RWPE1 (cell line): ENCODE data around the gene WHRN.

ENCODE experiments used
- CTCF ChIA-PET: fragments of 350-600 bp; sonication (Branson Sonifier 250); formaldehyde crosslinking; extraction: SDS; loops from one replicate; lab custom pipeline; 2021; lab: Yijun Ruan, JAX
- POLR2A ChIA-PET: fragments of 400-600 bp; formaldehyde crosslinking; extraction: SDS; loops from one replicate; lab custom pipeline; 2020; ENCODE audit warnings: antibody characterized with exemption; ENCODE audit not compliant: low non-redundant PET; lab: Yijun Ruan, JAX
- DNase-seq: peaks from one replicate; pipeline ENCODE4 v3.0.0; 2012; ENCODE audit warnings: low spot score
- H3K27ac ChIP-seq: fragments of 450-650 bp; 2 replicates; pipeline ENCODE4 v1.5.1; 2017
- CTCF ChIP-seq: fragments of 450-650 bp; conservative IDR thresholded peaks from 2 replicates; pipeline ENCODE4 v1.5.1; 2017; ENCODE audit warnings: low read depth, mild to moderate bottlenecking

Gene WHRN

GRCh38 chr9:114473447-114473801 lies 31.8 kb downstream of the WHRN start:
- CTCF ChIA-PET, result interaction anchor here (0.6 to 3.9 kb wide), 3 partner anchors 14 to 1570 kb away, joined by 3 to 16 read pairs (median 3); no protein-coding TSS in a partner anchor
- TF ChIP-seq CTCF, result no peak
- no peak for DNase-seq
- POLR2A ChIA-PET, result no interaction called here
- peak overlapping the region; percentile 81 for H3K27ac ChIP-seq

GRCh38 chr9:114472765-114473446 lies 32.4 kb downstream of the WHRN start:
- no peak for TF ChIP-seq CTCF
- CTCF ChIA-PET, result interaction anchor here (0.6 to 3.9 kb wide), 4 partner anchors 15 to 124 kb away, joined by 3 to 16 read pairs (median 5); no protein-coding TSS in a partner anchor
- H3K27ac ChIP-seq, result peak overlapping the region; percentile 81
- POLR2A ChIA-PET, result no interaction called here
- peak; percentile 78 for DNase-seq

GRCh38 chr9:114471157-114471556 lies 34.1 kb downstream of the WHRN start:
- POLR2A ChIA-PET, result no interaction called here
- no peak for DNase-seq
- H3K27ac ChIP-seq, result peak overlapping the region; percentile 81
- TF ChIP-seq CTCF, result no peak
- CTCF ChIA-PET, result interaction anchor here (0.7 kb wide), 1 partner anchor 15 kb away, joined by 3 read pairs; no protein-coding TSS in a partner anchor

GRCh38 chr9:114470581-114470980 lies 34.7 kb downstream of the WHRN start:
- ChIA-PET CTCF (no interaction called here), POLR2A (no interaction called here)
- TF ChIP-seq CTCF, result no peak
- no peak for DNase-seq
- H3K27ac ChIP-seq, result no peak overlapping the region

- CTCF ChIA-PET, result no interaction called here
- H3K27ac ChIP-seq, result no peak overlapping the region
- POLR2A ChIA-PET, result no interaction called here
Measured at GRCh38 chr9:114470121-114470520, 35.2 kb downstream of the WHRN start.

More at GRCh38 chr9:114470121-114470520, 35.2 kb downstream of the WHRN start:
- TF ChIP-seq CTCF, result no peak
- no peak for DNase-seq
